Measurements from ENCODE around the gene CNTN3. TPM values are rescaled to one million over a fixed set of nuclear protein-coding genes. Genes with fewer than 3 reads are reported as not detected.

Gene CNTN3
- total RNA-seq, 1 experiment from 2014 or later, result not detected

DNA sequence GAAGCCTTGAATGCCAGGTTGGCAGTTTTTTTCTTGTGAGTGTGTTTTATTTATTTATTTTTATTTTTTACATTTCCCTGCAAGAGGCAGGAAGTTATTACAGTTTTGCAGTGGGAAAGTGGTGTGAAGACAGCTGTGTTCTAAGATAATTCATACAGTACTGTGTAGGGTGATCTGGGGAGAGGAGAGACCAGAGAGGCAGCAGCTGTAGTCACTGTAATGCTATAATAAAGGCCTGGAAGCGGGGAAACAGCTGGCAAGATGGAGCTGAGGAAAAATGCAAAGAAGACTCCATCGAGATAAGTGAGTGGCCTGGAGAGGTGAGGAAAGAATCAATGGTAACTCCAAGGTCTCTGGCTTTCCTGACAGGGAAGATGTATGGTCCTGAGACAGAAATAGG lies 23.1 kb downstream of the CNTN3 start:
- ChIA-PET POLR2A (ENCODE audit: unreplicated experiment) (no interaction called here), CTCF (no interaction called here)
- H3K79me2 ChIP-seq (ENCODE audit: low read length), result no peaks in the 10 kb centered on the region
- no peak overlapping the region for H2AFZ ChIP-seq (ENCODE audit: low read length)
- no peaks in the 10 kb centered on the region for H3K27me3 ChIP-seq (ENCODE audit: low read length)
- H3K36me3 ChIP-seq (ENCODE audit: low read depth, low read length), result no peaks in the 10 kb centered on the region
- intact Hi-C loops (cut with micrococcal nuclease), result no loop called here
- DNase-seq (no peak), ATAC-seq (no peak)
- no peak overlapping the region for H3K4me3 ChIP-seq (ENCODE audit: low read length)
- H3F3A ChIP-seq (ENCODE audit: low read length, unreplicated experiment), result no peaks in the 10 kb centered on the region
- no peaks in the 10 kb centered on the region for H3K4me1 ChIP-seq (ENCODE audit: insufficient read depth, low read length)
- no peak overlapping the region for H3K4me2 ChIP-seq (ENCODE audit: low read length)
- 0 out of 2 replicates have a peak, but pooled peaks cover 5% of the 10 kb centered on the region for H3K9me3 ChIP-seq (ENCODE audit: low read length)
- no peak overlapping the region for H3K9ac ChIP-seq (ENCODE audit: low read length)
- no peaks in the 10 kb centered on the region for H4K20me1 ChIP-seq (ENCODE audit: low read length)
- no peaks in the 10 kb centered on the region for H3K9me2 ChIP-seq (replicated peaks; ENCODE audit: low read length)
- TF ChIP-seq EZH2phosphoT487 (IDR thresholded peaks at IDR 0.05; ENCODE audit: borderline replicate concordance, low read length) (no peak), EZH2 (IDR thresholded peaks at IDR 0.05; ENCODE audit: low read length, unreplicated experiment) (no peak)
- TF ChIP-seq, protein P1, sequence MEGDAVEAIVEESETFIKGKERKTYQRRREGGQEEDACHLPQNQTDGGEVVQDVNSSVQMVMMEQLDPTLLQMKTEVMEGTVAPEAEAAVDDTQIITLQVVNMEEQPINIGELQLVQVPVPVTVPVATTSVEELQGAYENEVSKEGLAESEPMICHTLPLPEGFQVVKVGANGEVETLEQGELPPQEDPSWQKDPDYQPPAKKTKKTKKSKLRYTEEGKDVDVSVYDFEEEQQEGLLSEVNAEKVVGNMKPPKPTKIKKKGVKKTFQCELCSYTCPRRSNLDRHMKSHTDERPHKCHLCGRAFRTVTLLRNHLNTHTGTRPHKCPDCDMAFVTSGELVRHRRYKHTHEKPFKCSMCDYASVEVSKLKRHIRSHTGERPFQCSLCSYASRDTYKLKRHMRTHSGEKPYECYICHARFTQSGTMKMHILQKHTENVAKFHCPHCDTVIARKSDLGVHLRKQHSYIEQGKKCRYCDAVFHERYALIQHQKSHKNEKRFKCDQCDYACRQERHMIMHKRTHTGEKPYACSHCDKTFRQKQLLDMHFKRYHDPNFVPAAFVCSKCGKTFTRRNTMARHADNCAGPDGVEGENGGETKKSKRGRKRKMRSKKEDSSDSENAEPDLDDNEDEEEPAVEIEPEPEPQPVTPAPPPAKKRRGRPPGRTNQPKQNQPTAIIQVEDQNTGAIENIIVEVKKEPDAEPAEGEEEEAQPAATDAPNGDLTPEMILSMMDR (conservative IDR thresholded peaks at IDR 0.05; ENCODE audit: low read depth, low read length), result no peak
- no TSS peak for BruUV-seq (replicated peaks)
- no peak overlapping the region for H3K27ac ChIP-seq (ENCODE audit: low read length)

DNA sequence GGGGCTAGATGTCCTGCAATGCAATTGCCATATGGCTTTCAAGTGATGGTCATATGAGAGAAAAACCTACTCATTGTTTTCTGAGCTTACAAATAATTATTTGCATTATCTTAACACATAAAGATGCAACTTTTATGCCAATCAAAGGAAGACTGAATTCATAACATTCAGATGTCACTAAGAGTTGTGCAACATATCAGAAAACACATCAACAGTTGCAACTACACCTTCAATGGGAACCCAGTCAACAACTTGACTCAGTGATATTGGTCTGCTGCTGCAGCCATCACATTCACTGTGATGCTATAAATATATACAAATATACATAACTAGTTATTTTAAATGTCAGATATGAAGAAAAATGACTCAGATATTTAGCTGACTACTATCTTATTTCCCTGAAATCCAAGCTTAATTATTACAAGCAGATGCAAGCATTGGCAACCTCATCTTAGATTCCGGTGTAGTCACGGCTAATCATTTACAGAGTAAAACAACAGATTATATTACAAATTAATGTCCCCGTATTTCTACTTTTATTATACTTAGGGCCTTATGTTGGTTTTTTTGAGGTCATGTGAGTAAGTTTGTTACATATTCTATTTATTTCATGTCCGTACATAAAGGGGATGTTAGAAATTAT lies 23.7 kb downstream of the CNTN3 start:
- BruUV-seq (replicated peaks), result no TSS peak
- H2AFZ ChIP-seq (ENCODE audit: low read length), result no peak overlapping the region
- no peaks in the 10 kb centered on the region for H4K20me1 ChIP-seq (ENCODE audit: low read length)
- no peaks in the 10 kb centered on the region for H3F3A ChIP-seq (ENCODE audit: low read length, unreplicated experiment)
- H3K9ac ChIP-seq (ENCODE audit: low read length), result no peak overlapping the region
- 0 out of 2 replicates have a peak, but pooled peaks cover 7% of the 10 kb centered on the region for H3K9me3 ChIP-seq (ENCODE audit: low read length)
- CTCF ChIA-PET, result no interaction called here
- H3K27me3 ChIP-seq (ENCODE audit: low read length), result no peaks in the 10 kb centered on the region
- POLR2A ChIA-PET (ENCODE audit: unreplicated experiment), result no interaction called here
- no peak overlapping the region for H3K4me3 ChIP-seq (ENCODE audit: low read length)
- TF ChIP-seq EZH2 (IDR thresholded peaks at IDR 0.05; ENCODE audit: low read length, unreplicated experiment), result no peak
- TF ChIP-seq EZH2phosphoT487 (IDR thresholded peaks at IDR 0.05; ENCODE audit: borderline replicate concordance, low read length), result no peak
- TF ChIP-seq, protein P1 (conservative IDR thresholded peaks at IDR 0.05; ENCODE audit: low read depth, low read length), result no peak
- intact Hi-C loops (cut with micrococcal nuclease), result no loop called here
- H3K79me2 ChIP-seq (ENCODE audit: low read length), result no peaks in the 10 kb centered on the region
- no peak overlapping the region for H3K4me2 ChIP-seq (ENCODE audit: low read length)
- no peak for DNase-seq
- H3K27ac ChIP-seq (ENCODE audit: low read length), result no peak overlapping the region
- no peaks in the 10 kb centered on the region for H3K36me3 ChIP-seq (ENCODE audit: low read depth, low read length)
- no peaks in the 10 kb centered on the region for H3K9me2 ChIP-seq (replicated peaks; ENCODE audit: low read length)
- H3K4me1 ChIP-seq (ENCODE audit: insufficient read depth, low read length), result no peaks in the 10 kb centered on the region
- ATAC-seq, result no peak

DNA sequence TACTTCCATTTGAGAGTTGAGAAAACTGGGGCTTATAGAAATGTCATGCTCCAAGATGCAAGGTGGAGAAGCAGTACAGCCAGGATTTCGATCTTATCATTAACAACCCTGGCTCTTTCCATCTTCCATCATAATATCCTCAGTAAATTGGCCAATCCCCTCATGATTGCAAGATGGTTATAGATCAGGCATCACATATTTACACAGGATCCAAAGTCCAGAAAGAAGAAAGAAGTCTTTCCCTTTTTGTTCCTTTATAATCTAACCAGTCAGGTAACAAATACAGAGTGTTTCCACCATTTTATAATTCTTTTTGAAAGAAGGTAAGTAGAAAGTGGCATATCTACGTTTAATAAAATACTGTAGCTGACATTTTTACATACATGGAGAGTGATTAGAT lies 29.7 kb downstream of the CNTN3 start:
- no peak overlapping the region for H2AFZ ChIP-seq (ENCODE audit: low read length)
- H3K4me1 ChIP-seq (ENCODE audit: insufficient read depth, low read length), result no peaks in the 10 kb centered on the region
- POLR2A ChIA-PET (ENCODE audit: unreplicated experiment), result no interaction called here
- no peak overlapping the region for H3K4me2 ChIP-seq (ENCODE audit: low read length)
- no peak overlapping the region for H3K4me3 ChIP-seq (ENCODE audit: low read length)
- CTCF ChIA-PET, result no interaction called here
- no peaks in the 10 kb centered on the region for H3K9me2 ChIP-seq (replicated peaks; ENCODE audit: low read length)
- no peaks in the 10 kb centered on the region for H3K79me2 ChIP-seq (ENCODE audit: low read length)
- H3K36me3 ChIP-seq (ENCODE audit: low read depth, low read length), result no peaks in the 10 kb centered on the region
- no peaks in the 10 kb centered on the region for H4K20me1 ChIP-seq (ENCODE audit: low read length)
- no peak overlapping the region for H3K27ac ChIP-seq (ENCODE audit: low read length)
- intact Hi-C loops (cut with micrococcal nuclease), result no loop called here
- BruUV-seq (replicated peaks), result no TSS peak
- no peaks in the 10 kb centered on the region for H3K27me3 ChIP-seq (ENCODE audit: low read length)
- DNase-seq (no peak), ATAC-seq (no peak)
- H3K9me3 ChIP-seq (ENCODE audit: low read length), result peaks cover 14% of the 10 kb centered on the region; the same call in 1 of the 2 replicates
- TF ChIP-seq EZH2phosphoT487 (IDR thresholded peaks at IDR 0.05; ENCODE audit: borderline replicate concordance, low read length), result no peak
- TF ChIP-seq, protein P1 (conservative IDR thresholded peaks at IDR 0.05; ENCODE audit: low read depth, low read length), result no peak
- TF ChIP-seq EZH2 (IDR thresholded peaks at IDR 0.05; ENCODE audit: low read length, unreplicated experiment), result no peak
- H3F3A ChIP-seq (ENCODE audit: low read length, unreplicated experiment), result no peaks in the 10 kb centered on the region
- H3K9ac ChIP-seq (ENCODE audit: low read length), result no peak overlapping the region

Measured in PC-3 (cell line).